GM12891 (cell line): Measurements from ENCODE around the gene MAGI1.

Experiments used
- POLR2A ChIP-seq: IDR thresholded peaks from 2 replicates; pipeline ENCODE4 v1.6.1; 2011; ENCODE audit warnings: low read depth, low read length, control low read depth
- POLR2AphosphoS5 ChIP-seq: IDR thresholded peaks from 2 replicates; pipeline ENCODE4 v1.6.1; 2011; ENCODE audit warnings: low read depth, low read length, control low read depth
- SPI1 ChIP-seq: IDR thresholded peaks from 2 replicates; pipeline ENCODE4 v1.6.1; 2011; ENCODE audit warnings: low read depth, low read length, control low read depth
- TAF1 ChIP-seq: IDR thresholded peaks from 2 replicates; pipeline ENCODE4 v1.6.1; 2011; ENCODE audit warnings: low read depth, low read length, control low read depth

GRCh38 chr3:65961733-65962132 lies 77.0 kb downstream of the MAGI1 start:
- TF ChIP-seq POLR2A: no peak
- no peak for TF ChIP-seq TAF1
- TF ChIP-seq POLR2AphosphoS5: no peak
- TF ChIP-seq SPI1: no peak
